Osteoblast (primary cell): ENCODE data around the gene SLC45A1. TPM values are rescaled to one million over a fixed set of nuclear protein-coding genes. Genes with fewer than 3 reads are reported as not detected.

ENCODE experiments used
- DNase-seq: peaks from one replicate; pipeline ENCODE4 v3.0.0; 2011; ENCODE audit warnings: low spot score, mixed read lengths; ENCODE audit not compliant: insufficient read length; ENCODE audit errors: missing footprints
- H2AFZ ChIP-seq: 2 replicates; pipeline ENCODE4 v1.6.0; 2011; ENCODE audit warnings: mild to moderate bottlenecking, low read length
- H3K27ac ChIP-seq: 2 replicates; pipeline ENCODE4 v1.5.1; 2011; ENCODE audit warnings: mild to moderate bottlenecking, low read depth, low read length, moderate library complexity
- H3K27me3 ChIP-seq: 2 replicates; pipeline ENCODE4 v1.6.0; 2012; ENCODE audit warnings: mild to moderate bottlenecking, control low read depth, inconsistent platforms, low read length, moderate library complexity; ENCODE audit not compliant: insufficient read depth
- H3K36me3 ChIP-seq: 2 replicates; pipeline ENCODE4 v1.5.1; 2011; ENCODE audit warnings: mild to moderate bottlenecking, low read length, control low read depth, moderate library complexity; ENCODE audit not compliant: insufficient read depth
- H3K4me1 ChIP-seq: 2 replicates; pipeline ENCODE4 v1.5.1; 2011; ENCODE audit warnings: mild to moderate bottlenecking, low read length, control low read depth, moderate library complexity; ENCODE audit not compliant: insufficient read depth
- H3K4me2 ChIP-seq: 2 replicates; pipeline ENCODE4 v1.6.0; 2011; ENCODE audit warnings: mild to moderate bottlenecking, low read length; ENCODE audit not compliant: insufficient read depth
- H3K4me3 ChIP-seq: fragments of 200-600 bp; sonication (generic); 3 replicates; pipeline ENCODE4 v1.5.1; 2012; ENCODE audit warnings: mild to moderate bottlenecking, low read length, inconsistent platforms; ENCODE audit not compliant: insufficient read depth
- H3K79me2 ChIP-seq: 2 replicates; pipeline ENCODE4 v1.6.0; 2012; ENCODE audit warnings: mild to moderate bottlenecking, low read length, control low read depth, inconsistent platforms; ENCODE audit not compliant: insufficient read depth
- H3K9me3 ChIP-seq: 2 replicates; pipeline ENCODE4 v1.5.1; 2011; ENCODE audit warnings: low read depth, low read length, control low read depth
- H4K20me1 ChIP-seq: 2 replicates; pipeline ENCODE4 v1.6.0; 2012; ENCODE audit warnings: mild to moderate bottlenecking, low read length, control low read depth; ENCODE audit not compliant: insufficient read depth
- total RNA-seq: library from RNA; depleted of rRNA; stranded (reverse); fragments of >200 nt; gene quantifications from 2 replicates; pipeline ENCODE4 v1.2.3, GENCODE V29; 2012
- TF ChIP-seq, protein P1 (sequence below): IDR thresholded peaks from 2 replicates; pipeline ENCODE4 v1.5.1; 2011; ENCODE audit warnings: mild to moderate bottlenecking, low read depth, low read length, moderate library complexity; ENCODE audit errors: extremely low read depth

The SLC45A1 gene
- total RNA-seq, 1 donor = 1.8 TPM

DNA sequence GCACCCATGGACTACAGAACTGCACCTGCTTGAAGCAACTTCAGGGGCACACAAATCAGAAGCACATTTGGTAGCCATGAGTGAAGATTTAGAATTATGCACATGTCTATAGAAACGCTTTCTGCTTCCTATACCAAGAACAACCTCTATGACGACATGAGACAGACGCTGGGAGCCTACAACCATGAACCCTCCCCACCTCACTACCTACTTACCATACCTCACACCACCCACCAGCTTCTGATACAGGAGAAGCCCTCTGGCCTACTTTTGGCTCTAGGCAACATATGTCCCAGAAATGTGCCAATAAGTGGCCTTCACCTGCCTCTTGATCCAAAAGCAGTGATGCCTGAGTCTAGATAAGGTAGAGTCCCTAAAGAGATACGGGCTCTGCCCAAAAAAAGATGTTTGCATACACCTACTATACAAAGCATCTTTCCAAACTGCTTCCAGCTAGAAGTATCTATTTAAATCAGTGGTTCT is 58.5 kb downstream of the SLC45A1 start:
- Histone ChIP-seq H3K27me3 (no peaks in the 10 kb centered on the region), H3K27ac (peak overlapping the region; percentile 15), H3K79me2 (peaks cover 88% of the 10 kb centered on the region), H3K9me3 (no peaks in the 10 kb centered on the region), H3K4me3 (no peak overlapping the region), H3K4me2 (no peak overlapping the region), H3K4me1 (peaks cover 37% of the 10 kb centered on the region), H4K20me1 (peaks cover 24% of the 10 kb centered on the region), H2AFZ (no peak overlapping the region), H3K36me3 (peaks cover 10% of the 10 kb centered on the region)
- DNase-seq = no peak
- TF ChIP-seq, protein P1, sequence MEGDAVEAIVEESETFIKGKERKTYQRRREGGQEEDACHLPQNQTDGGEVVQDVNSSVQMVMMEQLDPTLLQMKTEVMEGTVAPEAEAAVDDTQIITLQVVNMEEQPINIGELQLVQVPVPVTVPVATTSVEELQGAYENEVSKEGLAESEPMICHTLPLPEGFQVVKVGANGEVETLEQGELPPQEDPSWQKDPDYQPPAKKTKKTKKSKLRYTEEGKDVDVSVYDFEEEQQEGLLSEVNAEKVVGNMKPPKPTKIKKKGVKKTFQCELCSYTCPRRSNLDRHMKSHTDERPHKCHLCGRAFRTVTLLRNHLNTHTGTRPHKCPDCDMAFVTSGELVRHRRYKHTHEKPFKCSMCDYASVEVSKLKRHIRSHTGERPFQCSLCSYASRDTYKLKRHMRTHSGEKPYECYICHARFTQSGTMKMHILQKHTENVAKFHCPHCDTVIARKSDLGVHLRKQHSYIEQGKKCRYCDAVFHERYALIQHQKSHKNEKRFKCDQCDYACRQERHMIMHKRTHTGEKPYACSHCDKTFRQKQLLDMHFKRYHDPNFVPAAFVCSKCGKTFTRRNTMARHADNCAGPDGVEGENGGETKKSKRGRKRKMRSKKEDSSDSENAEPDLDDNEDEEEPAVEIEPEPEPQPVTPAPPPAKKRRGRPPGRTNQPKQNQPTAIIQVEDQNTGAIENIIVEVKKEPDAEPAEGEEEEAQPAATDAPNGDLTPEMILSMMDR = no peak

DNA sequence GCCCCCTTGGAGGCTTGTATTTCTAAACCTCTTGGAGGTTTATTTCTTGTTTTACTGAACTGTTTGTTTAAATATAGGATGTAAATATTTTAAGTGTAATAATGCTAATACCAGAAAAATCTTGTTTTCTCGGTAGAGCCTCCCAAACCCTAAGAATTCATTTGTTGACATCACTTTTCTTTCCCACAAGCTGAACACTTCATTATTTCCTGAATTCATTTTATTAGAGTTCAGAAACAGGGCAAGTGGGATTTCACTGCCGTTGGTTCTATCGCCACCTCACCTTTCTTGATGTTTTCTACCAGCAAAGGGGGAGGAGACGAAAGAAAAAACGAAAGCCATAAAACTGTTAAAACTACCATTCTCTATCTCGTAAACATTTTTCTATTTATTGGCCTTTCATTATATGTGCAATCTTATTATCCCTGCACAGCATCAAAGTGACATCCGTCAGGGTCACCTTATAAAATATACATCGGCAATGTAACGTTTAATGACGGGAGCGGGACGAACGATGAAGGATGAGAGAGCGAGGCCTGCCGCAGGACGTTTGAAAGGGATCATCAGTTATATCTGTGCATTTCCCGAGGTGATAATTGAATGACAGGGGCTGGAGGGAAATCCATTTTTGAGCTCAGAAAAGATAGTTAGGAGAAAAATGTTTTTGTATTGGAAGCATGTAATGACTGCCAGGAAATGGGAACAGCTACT is 59.5 kb downstream of the SLC45A1 start:
- no peak for DNase-seq

DNA sequence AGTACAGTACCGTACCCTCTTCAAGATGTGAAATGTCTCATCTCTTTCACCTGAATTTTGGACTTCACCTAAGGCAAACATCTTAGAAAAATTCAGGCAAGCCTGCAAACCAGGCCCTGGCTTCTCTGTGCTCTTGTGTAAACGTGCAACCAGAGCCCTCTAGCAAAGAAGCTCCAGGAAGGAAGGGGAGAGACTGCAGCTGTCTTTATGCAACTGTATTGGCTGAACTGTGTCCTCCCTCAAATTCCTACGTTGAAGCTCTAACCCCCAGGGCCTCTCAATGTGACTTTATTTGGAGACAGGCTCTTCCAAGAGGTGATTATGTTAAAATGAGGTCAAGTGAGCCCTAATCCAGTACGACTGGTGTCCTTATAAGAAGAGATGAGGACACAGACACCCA is 60.3 kb downstream of the SLC45A1 start:
- Histone ChIP-seq H2AFZ (no peak overlapping the region), H3K36me3 (peaks cover 12% of the 10 kb centered on the region), H3K4me1 (peaks cover 20% of the 10 kb centered on the region), H3K27ac (peak overlapping the region; percentile 46), H4K20me1 (peaks cover 28% of the 10 kb centered on the region), H3K79me2 (peaks cover 88% of the 10 kb centered on the region), H3K27me3 (no peaks in the 10 kb centered on the region), H3K4me2 (no peak overlapping the region), H3K9me3 (no peaks in the 10 kb centered on the region), H3K4me3 (no peak overlapping the region)
- TF ChIP-seq, protein P1 = no peak
- no peak for DNase-seq

More for the DNA sequence above, 59.5 kb downstream of the SLC45A1 start:
- no peak overlapping the region for H3K27ac ChIP-seq
- no peaks in the 10 kb centered on the region for H3K9me3 ChIP-seq
- H3K27me3 ChIP-seq = no peaks in the 10 kb centered on the region
- H2AFZ ChIP-seq = no peak overlapping the region
- H3K36me3 ChIP-seq = peaks cover 7% of the 10 kb centered on the region
- no peak overlapping the region for H3K4me2 ChIP-seq
- peaks cover 28% of the 10 kb centered on the region for H4K20me1 ChIP-seq
- peaks cover 27% of the 10 kb centered on the region for H3K4me1 ChIP-seq
- no peak overlapping the region for H3K4me3 ChIP-seq
- peaks cover 88% of the 10 kb centered on the region for H3K79me2 ChIP-seq
- TF ChIP-seq, protein P1 = no peak

DNA sequence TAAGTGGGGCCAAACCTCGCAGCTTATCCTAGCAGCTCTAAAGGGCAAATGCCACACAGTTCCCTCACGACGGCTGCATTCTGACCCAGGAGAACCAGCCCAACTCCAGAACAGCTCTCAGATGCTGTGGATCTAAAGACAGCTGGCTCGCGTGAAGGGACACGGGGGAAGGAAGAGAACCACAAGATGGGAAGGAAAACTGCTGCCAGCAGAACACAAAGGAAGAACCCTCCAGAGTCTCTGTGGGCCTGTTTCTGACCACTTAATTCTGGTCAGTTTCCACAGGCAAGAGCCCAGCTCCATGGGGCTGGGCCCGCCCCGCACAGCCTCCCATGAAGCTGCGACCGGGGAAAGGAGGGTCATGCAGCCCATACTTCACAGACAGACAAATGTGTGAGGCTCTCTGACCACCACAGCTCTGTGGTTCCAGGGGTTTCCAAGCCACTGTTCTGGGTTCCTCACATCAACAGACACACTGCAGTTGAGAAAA is 61.1 kb downstream of the SLC45A1 start:
- no peak overlapping the region for H3K4me2 ChIP-seq
- H3K9me3 ChIP-seq = no peaks in the 10 kb centered on the region
- H3K27me3 ChIP-seq = no peaks in the 10 kb centered on the region
- peaks cover 14% of the 10 kb centered on the region for H3K36me3 ChIP-seq
- peak overlapping the region; percentile 46 for H3K27ac ChIP-seq
- H4K20me1 ChIP-seq = peaks cover 30% of the 10 kb centered on the region
- TF ChIP-seq, protein P1 = no peak
- H3K4me3 ChIP-seq = no peak overlapping the region
- peaks cover 92% of the 10 kb centered on the region for H3K79me2 ChIP-seq
- peaks cover 11% of the 10 kb centered on the region for H3K4me1 ChIP-seq
- DNase-seq = no peak
- no peak overlapping the region for H2AFZ ChIP-seq
